WERI-Rb-1 (cell line): ENCODE data around the gene KIRREL3.

Experiments used
- DNase-seq: peaks from one replicate; pipeline ENCODE4 v3.0.0-alpha.2; 2020
- H3K27ac ChIP-seq: fragments of 250-450 bp; sonication (Bioruptor Pico); 2 replicates; pipeline ENCODE4 v1.5.1; 2020; ENCODE audit warnings: mild to moderate bottlenecking, moderate library complexity
- H3K27me3 ChIP-seq: fragments of 250-450 bp; sonication (Bioruptor Pico); 2 replicates; pipeline ENCODE4 v1.5.1; 2021; ENCODE audit warnings: mild to moderate bottlenecking, low read depth, moderate library complexity; ENCODE audit not compliant: insufficient read depth, severe bottlenecking
- H3K36me3 ChIP-seq: fragments of 250-450 bp; sonication (Bioruptor Pico); 2 replicates; pipeline ENCODE4 v1.5.1; 2020; ENCODE audit warnings: mild to moderate bottlenecking, moderate library complexity
- H3K4me3 ChIP-seq: 2 replicates; pipeline ENCODE4 v1.5.1; 2011; ENCODE audit warnings: low read depth, mild to moderate bottlenecking, control low read depth, low read length
- H3K9me3 ChIP-seq: fragments of 250-450 bp; sonication (Bioruptor Pico); 2 replicates; pipeline ENCODE4 v1.5.1; 2021; ENCODE audit warnings: mild to moderate bottlenecking, moderate library complexity; ENCODE audit not compliant: severe bottlenecking
- CTCF ChIP-seq: IDR thresholded peaks from 2 replicates; pipeline ENCODE4 v1.5.1; 2011; ENCODE audit warnings: low read depth, mild to moderate bottlenecking, control low read depth, inconsistent platforms, low read length

The KIRREL3 gene

DNA sequence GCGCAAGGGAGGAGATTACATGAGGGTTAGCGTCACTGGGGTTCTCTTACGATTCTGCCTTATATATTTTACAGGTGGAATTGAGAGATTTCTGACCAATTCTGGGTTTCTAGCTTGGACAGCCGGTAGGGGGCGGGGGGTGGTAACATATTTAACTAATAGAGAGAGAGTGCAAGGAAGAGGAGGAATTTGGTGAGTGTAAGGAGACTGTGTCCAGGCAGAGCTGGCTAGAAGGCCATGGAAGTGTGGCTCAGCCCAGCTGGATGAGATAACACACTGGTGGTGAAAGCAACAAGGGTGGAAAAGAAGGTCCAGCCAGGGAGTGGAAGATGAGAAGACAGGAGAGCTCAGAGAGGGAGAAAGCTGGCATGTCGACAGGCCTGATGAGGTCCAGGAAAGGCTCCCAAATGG is 588.6 kb downstream of the KIRREL3 start:
- Histone ChIP-seq H3K4me3 (no peak overlapping the region), H3K27ac (no peak overlapping the region; the same call in 1 of the 2 replicates), H3K36me3 (peaks cover 67% of the 10 kb centered on the region), H3K27me3 (no peaks in the 10 kb centered on the region), H3K9me3 (no peaks in the 10 kb centered on the region)
- peak; percentile 48 for DNase-seq
- TF ChIP-seq CTCF, result 0 out of 2 replicates have a peak, but pooled peaks have one; percentile 27

DNA sequence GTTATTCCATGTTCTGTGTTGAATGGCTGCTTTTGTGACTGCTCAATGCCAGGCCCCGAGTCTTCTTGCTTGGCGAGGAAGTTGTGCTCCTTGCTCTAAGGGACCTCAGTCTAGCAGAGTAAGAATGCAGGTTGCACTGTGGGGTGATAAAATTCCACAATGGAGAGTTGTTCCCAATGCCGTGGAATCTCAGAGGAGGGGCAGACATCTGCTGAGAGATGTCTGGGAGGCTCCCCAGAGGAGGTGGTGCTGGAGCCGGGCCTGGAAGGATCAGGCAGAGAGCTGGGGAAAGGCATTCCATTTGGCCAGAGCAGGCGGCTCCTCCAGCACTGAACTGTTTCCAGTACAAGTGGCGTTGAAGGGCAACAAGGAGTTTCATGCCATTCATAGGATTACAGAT is 589.9 kb downstream of the KIRREL3 start:
- Histone ChIP-seq H3K4me3 (no peak overlapping the region), H3K27me3 (no peaks in the 10 kb centered on the region), H3K27ac (no peak overlapping the region; the same call in 1 of the 2 replicates), H3K36me3 (peaks cover 66% of the 10 kb centered on the region), H3K9me3 (no peaks in the 10 kb centered on the region)
- no peak for DNase-seq
- TF ChIP-seq CTCF, result no peak

DNA sequence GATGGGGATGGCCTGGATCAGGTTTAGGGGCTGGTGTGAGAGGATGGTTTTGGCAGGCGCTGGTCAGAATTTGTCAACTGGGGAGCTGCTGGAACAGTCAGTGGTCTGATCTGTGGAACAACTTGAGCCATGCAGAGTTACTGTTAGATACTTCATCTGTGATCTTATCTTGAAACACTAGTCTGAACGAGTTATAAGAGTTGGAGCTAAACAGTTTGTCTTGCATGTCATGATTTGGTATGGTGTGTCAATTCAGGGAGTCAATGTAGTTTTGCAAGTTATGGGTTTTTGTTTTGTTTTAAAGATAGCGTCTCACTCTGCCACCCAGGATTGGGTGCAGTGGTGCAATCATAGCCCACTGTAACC is 591.0 kb downstream of the KIRREL3 start:
- H3K27me3 ChIP-seq, result no peaks in the 10 kb centered on the region
- DNase-seq, result no peak
- H3K9me3 ChIP-seq, result no peaks in the 10 kb centered on the region
- TF ChIP-seq CTCF, result no peak
- H3K36me3 ChIP-seq, result peaks cover 56% of the 10 kb centered on the region
- H3K27ac ChIP-seq, result peak overlapping the region; percentile 64
- H3K4me3 ChIP-seq, result no peak overlapping the region

GRCh38 chr11:126408901-126409619 is 591.5 kb downstream of the KIRREL3 start:
- TF ChIP-seq CTCF, result no peak
- H3K27ac ChIP-seq, result peak overlapping the region; percentile 64
- no peaks in the 10 kb centered on the region for H3K9me3 ChIP-seq
- peak; percentile 80 for DNase-seq
- H3K4me3 ChIP-seq, result no peak overlapping the region
- H3K36me3 ChIP-seq, result peaks cover 51% of the 10 kb centered on the region
- no peaks in the 10 kb centered on the region for H3K27me3 ChIP-seq

- H3K4me3 ChIP-seq, result no peak overlapping the region
- TF ChIP-seq CTCF, result no peak
- peak overlapping the region; percentile 64 for H3K27ac ChIP-seq
- H3K9me3 ChIP-seq, result no peaks in the 10 kb centered on the region
- H3K36me3 ChIP-seq, result peaks cover 45% of the 10 kb centered on the region
- no peaks in the 10 kb centered on the region for H3K27me3 ChIP-seq
- no peak for DNase-seq
Measured at GRCh38 chr11:126408496-126408895, 592.1 kb downstream of the KIRREL3 start.
